K562 (cell line): Measurements from ENCODE around the gene MAP3K14. TPM values are rescaled to one million over a fixed set of nuclear protein-coding genes. Genes with fewer than 3 reads are reported as not detected.

Source experiments
- ATAC-seq: fragments of 200-7000 bp; cut with Tn5 transposase; 3 replicates; pipeline ENCODE4 v1.9.1; 2020; ENCODE audit warnings: moderate library complexity
- BruUV-seq: library from RNA; stranded (reverse); fragments of 400-500 nt; replicated peaks from 2 replicates; lab custom pipeline; 2021; lab: Mats Ljungman, UMichigan
- CTCF ChIA-PET: fragments of 300-600 bp; formaldehyde crosslinking; extraction: SDS; loops from one replicate; lab custom pipeline; 2021; ENCODE audit warnings: low intra/inter-chr PET ratio; lab: Yijun Ruan, JAX
- POLR2A ChIA-PET: fragments of 300-600, 350-650 bp; sonication (Branson Sonifier 250); formaldehyde crosslinking; extraction: SDS; loops from one replicate; lab custom pipeline; 2021; ENCODE audit warnings: antibody characterized with exemption, inconsistent platforms; lab: Yijun Ruan, JAX
- DNase-seq, 4 experiments: peaks; one replicate each; pipeline versions ENCODE4 v3.0.0 to v3.0.0-alpha.2; 2011 to 2018; ENCODE audit warnings: low spot score in 3 of 4, mixed read lengths in 3 of 4; ENCODE audit errors: extremely low read depth in 1 of 4
- FAIRE-seq: peaks from 2 replicates; lab custom pipeline; 2011; peaks lifted over from hg19 to GRCh38; lab: Jason Lieb, UNC
- H2AFZ ChIP-seq: 2 replicates; pipeline ENCODE4 v1.6.0; 2011; ENCODE audit warnings: low read depth, low read length, control low read depth, inconsistent platforms
- H3K27ac ChIP-seq: fragments of 200-600 bp; 3 replicates; pipeline ENCODE4 v1.8.0; 2011; ENCODE audit warnings: low read depth, mild to moderate bottlenecking, control low read depth, inconsistent platforms, low read length, moderate library complexity, mixed read lengths; ENCODE audit errors: extremely low read depth
- H3K27me3 ChIP-seq, 2 experiments: fragments of 300-600 bp in 1 of 2; 2 replicates in 1 of 2; 3 replicates in 1 of 2; pipeline versions ENCODE4 v1.6.0 to v1.8.0; 2011; ENCODE audit warnings: inconsistent platforms in 2 of 2, low read length in 2 of 2, mild to moderate bottlenecking in 1 of 2, mixed read lengths in 1 of 2, moderate library complexity in 1 of 2; ENCODE audit not compliant: control insufficient read depth in 2 of 2, insufficient read depth in 2 of 2
- H3K36me3 ChIP-seq: fragments of 300-600 bp; 3 replicates; pipeline ENCODE4 v1.8.0; 2011; ENCODE audit warnings: mild to moderate bottlenecking, low read length, inconsistent platforms; ENCODE audit not compliant: control insufficient read depth, insufficient read depth
- H3K4me1 ChIP-seq, 2 experiments: fragments of 200-600 bp in 1 of 2; replicated peaks in 1 of 2; 2 replicates in 1 of 2; 3 replicates in 1 of 2; pipeline versions ENCODE4 v1.5.1 to v1.8.0; 2011; ENCODE audit warnings: inconsistent platforms in 2 of 2, low read length in 2 of 2, mild to moderate bottlenecking in 1 of 2, mixed read lengths in 1 of 2, moderate library complexity in 1 of 2; ENCODE audit not compliant: control insufficient read depth in 2 of 2, insufficient read depth in 2 of 2
- H3K4me2 ChIP-seq: 2 replicates; pipeline ENCODE4 v1.6.1; 2011; ENCODE audit warnings: low read length, control low read depth, inconsistent platforms, mixed read lengths; ENCODE audit not compliant: insufficient read depth
- H3K4me3 ChIP-seq: fragments of 200-600 bp; sonication (generic), shearing (Covaris generic); 2 replicates; pipeline ENCODE4 v1.5.1; 2016; ENCODE audit warnings: control low read depth, inconsistent platforms
- H3K79me2 ChIP-seq: fragments of 200-600 bp; 3 replicates; pipeline ENCODE4 v1.8.0; 2011; ENCODE audit warnings: low read length, inconsistent platforms; ENCODE audit not compliant: control insufficient read depth, insufficient read depth
- H3K9ac ChIP-seq, 2 experiments: 2 replicates each; pipeline versions ENCODE4 v1.6.0 to v1.6.1; 2011; ENCODE audit warnings: low read depth in 2 of 2, low read length in 2 of 2, control low read depth in 1 of 2, inconsistent platforms in 1 of 2, mild to moderate bottlenecking in 1 of 2, mixed read lengths in 1 of 2; ENCODE audit not compliant: insufficient read depth in 1 of 2
- H3K9me1 ChIP-seq: one replicate; pipeline ENCODE4 v1.6.0; 2011; ENCODE audit warnings: inconsistent platforms, mild to moderate bottlenecking, low read length, moderate library complexity; ENCODE audit not compliant: control insufficient read depth, insufficient read depth
- H3K9me3 ChIP-seq: replicated peaks from 2 replicates; pipeline ENCODE4 v1.5.1; 2011; ENCODE audit warnings: low read depth, low read length, inconsistent platforms; ENCODE audit not compliant: control insufficient read depth, insufficient read depth
- H4K20me1 ChIP-seq: replicated peaks from 2 replicates; pipeline ENCODE4 v1.6.1; 2011; ENCODE audit warnings: low read length, inconsistent platforms, mixed read lengths; ENCODE audit not compliant: control insufficient read depth, insufficient read depth
- DPF2 ChIP-seq: fragments of 450-650 bp; IDR thresholded peaks from 2 replicates; pipeline ENCODE4 v1.6.1; 2016
- MAZ ChIP-seq, 2 experiments: fragments of 450-650 bp in 1 of 2; sonication (generic) in 1 of 2; formaldehyde crosslinking; IDR thresholded peaks in 1 of 2; conservative IDR thresholded peaks in 1 of 2; 2 replicates each; pipeline versions ENCODE4 v1.4.0 to v1.5.0; 2020; ENCODE audit warnings: mild to moderate bottlenecking in 1 of 2, missing genetic modification reagents in 1 of 2
- MEF2D ChIP-seq: conservative IDR thresholded peaks from 2 replicates; pipeline ENCODE4 v1.6.1; 2016; ENCODE audit warnings: low read depth, missing genetic modification characterization, missing compliant biosample characterization
- MGA ChIP-seq: fragments of 450-650 bp; IDR thresholded peaks from 2 replicates; pipeline ENCODE4 v1.6.1; 2016; ENCODE audit warnings: mild to moderate bottlenecking, moderate library complexity
- ZNF639 ChIP-seq, 2 experiments: fragments of 200-800 bp in 1 of 2; sonication (Bioruptor generic) in 1 of 2; sonication (generic) in 1 of 2; formaldehyde crosslinking in 1 of 2; IDR thresholded peaks in 1 of 2; conservative IDR thresholded peaks in 1 of 2; 2 replicates each; pipeline versions ENCODE4 v1.5.0 to v1.6.1; 2016 to 2020; ENCODE audit warnings: missing compliant biosample characterization in 1 of 2, missing genetic modification characterization in 1 of 2, missing genetic modification reagents in 1 of 2
- WGBS: fragments of 100-300 bp; shearing (Covaris generic); methylation state at CpG from one replicate; pipeline ENCODE4 v1.1.6; 2016; ENCODE audit warnings: low coverage, mixed read lengths; ENCODE audit not compliant: insufficient coverage; ENCODE audit errors: missing lambda C conversion rate; 5-methylcytosine and 5-hydroxymethylcytosine counted together
- in situ Hi-C: fragments of 300-500 bp; cut with MboI; formaldehyde crosslinking; loops from 4 replicates; pipeline ENCODE4 v1.15.0; 2018; ENCODE audit warnings: inconsistent platforms, mixed read lengths
- intact Hi-C: fragments of 100-400 bp; cut with micrococcal nuclease; formaldehyde crosslinking; loops from 2 replicates; pipeline ENCODE4 v1.14.2; 2022
- polyA plus RNA-seq, 8 experiments: library from polyadenylated mRNA; depleted of rRNA in 4 of 8; stranded (reverse) in 5 of 8; unstranded in 3 of 8; fragments of >200 nt; fragmentation: Nextera tagmentation in 2 of 8; fragmentation: Illumina TruSeq in 1 of 8; extraction: Ambion mirVana in 2 of 8; extraction: Trizol in 1 of 8; gene quantifications; 2 replicates each; pipeline versions ENCODE4 v1.2.1 to v1.2.3, GENCODE V29; 2011 to 2014; ENCODE audit warnings: inconsistent platforms in 1 of 8, missing spikeins in 1 of 8
- total RNA-seq, 7 experiments: library from RNA; depleted of rRNA in 6 of 7; stranded (reverse); fragments of >200 nt in 6 of 7; fragmentation: Illumina TruSeq in 2 of 7; extraction: Trizol in 2 of 7; gene quantifications; 2 replicates each; pipeline versions ENCODE4 v1.2.1 to v1.2.3, GENCODE V29; 2011 to 2021; ENCODE audit warnings: low replicate concordance in 1 of 7

Gene MAP3K14
- total and polyA plus RNA-seq, 9 of the 15 experiments (the other 6 are each of a cell fraction or from before 2014, with no cell fraction given): 0.45 to 8.7 (median 3.2) TPM

GRCh38 chr17:45225964-45226530 lies 90.8 kb downstream of the MAP3K14 start:
- ChIA-PET CTCF (no interaction called here), POLR2A (interaction anchor here (0.6 to 9.0 kb wide), 5 partner anchors 32 to 159 kb away, joined by 3 to 92 read pairs (median 4); partner anchors contain the start of genes HEXIM1 and HEXIM2)
- no TSS peak for BruUV-seq
- 2% methylated on average over 10 of the region's 11 CpGs for WGBS
- H3K9me1 ChIP-seq: no peaks in the 10 kb centered on the region
- H3K4me1 ChIP-seq: peaks cover 78 to 96% of the 10 kb centered on the region in 2 experiments
- no peaks in the 10 kb centered on the region for H3K27me3 ChIP-seq
- peaks cover 75% of the 10 kb centered on the region for H3K79me2 ChIP-seq
- no peaks in the 10 kb centered on the region for H3K36me3 ChIP-seq
- peak overlapping the region; percentile 90 for H3K27ac ChIP-seq
- intact Hi-C loops (no loop called here), in situ Hi-C loops (no loop called here)
- H3K4me3 ChIP-seq: peak overlapping the region; percentile 20
- H4K20me1 ChIP-seq: no peaks in the 10 kb centered on the region
- no peaks in the 10 kb centered on the region for H3K9me3 ChIP-seq
- peak overlapping the region; percentile 77 to 85 for H3K9ac ChIP-seq
- FAIRE-seq (peak; percentile 95), ATAC-seq (peak; percentile 83), DNase-seq (peak; percentile 84 to 93 (median 88))
- peak overlapping the region; percentile 81 for H2AFZ ChIP-seq
- H3K4me2 ChIP-seq: peak overlapping the region; percentile 82
- 0 out of 4 replicates have a peak, but pooled peaks of 1 of the 2 experiments have one; percentile 42 for TF ChIP-seq ZNF639 (CRISPR knock-in tag; conservative IDR thresholded peaks at IDR 0.05 in 1 of 2, IDR thresholded peaks at IDR 0.05 in 1 of 2)
- no peak for TF ChIP-seq MEF2D (tag)
- peak; percentile 89 to 95 for TF ChIP-seq MAZ (CRISPR knock-in tag; conservative IDR thresholded peaks at IDR 0.05 in 1 of 2, IDR thresholded peaks at IDR 0.05 in 1 of 2)
- TF ChIP-seq MGA: peak; percentile 68
- TF ChIP-seq DPF2: peak; percentile 74
